ENCODE measurements around the gene RTN4RL2. TPM values are rescaled to one million over a fixed set of nuclear protein-coding genes. Genes with fewer than 3 reads are reported as not detected.
A peak's percentile ranks its signal among the peaks of the same experiment; 100 is the strongest.

The RTN4RL2 gene
- total and polyA plus RNA-seq, 10 of the 15 experiments (the other 5 are each of a cell fraction or from before 2014, with no cell fraction given), result 0.14 to 1.1 (median 0.52) TPM; not detected in 4

DNA sequence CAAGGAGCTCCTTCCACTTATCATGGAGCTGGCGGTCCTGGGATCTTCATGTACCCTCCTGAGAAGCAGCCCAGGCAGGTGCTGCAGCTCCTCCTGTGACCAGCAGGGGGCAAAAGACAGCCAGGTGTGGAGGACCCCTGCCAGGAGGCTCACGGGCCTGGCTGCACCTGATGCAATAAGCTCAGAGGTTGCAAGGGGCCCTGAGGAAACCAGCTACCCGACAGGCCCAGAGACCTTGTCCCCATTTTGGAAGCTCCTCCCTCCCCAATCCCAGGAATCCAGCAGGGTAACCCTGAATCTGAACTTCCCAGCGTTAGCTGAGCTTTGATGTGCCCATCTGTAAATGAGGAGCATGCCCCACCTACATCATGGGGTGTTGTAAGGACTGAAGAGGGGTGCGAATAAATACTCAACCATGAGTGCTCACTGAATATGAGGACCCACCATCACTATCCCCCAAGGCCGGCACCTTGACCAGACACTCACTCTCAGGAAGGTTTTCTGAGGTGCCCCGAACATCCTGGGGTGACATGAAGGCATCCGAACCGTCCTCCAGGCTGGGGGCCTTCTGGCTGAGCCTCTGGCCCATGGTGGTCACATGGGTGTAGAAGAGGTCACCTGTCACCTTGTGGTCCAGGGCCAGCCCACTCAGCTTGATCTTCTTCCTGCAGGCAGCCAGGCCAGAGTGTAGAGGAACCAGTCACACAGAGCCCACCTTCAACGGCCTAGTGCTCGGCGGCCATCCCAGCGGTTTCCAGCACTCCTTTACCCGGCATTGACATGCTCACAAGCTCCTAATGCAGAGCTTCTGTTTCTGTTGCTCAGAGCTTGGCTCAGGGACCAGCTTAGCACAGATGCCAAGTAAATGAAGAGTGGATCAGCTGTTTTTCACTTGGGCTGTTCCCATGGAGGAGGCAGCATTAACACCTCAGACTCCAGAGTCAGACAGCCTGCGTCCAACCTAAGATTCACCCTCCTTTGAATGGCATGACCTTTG, 33.5 kb downstream of the RTN4RL2 start:
- Histone ChIP-seq H3K9ac (ENCODE audit: control insufficient read depth, insufficient read depth, low read length) (no peak overlapping the region), H3K36me3 (ENCODE audit: control insufficient read depth in 2 of 2, insufficient read depth in 2 of 2, low read length in 1 of 2) (peaks cover 3% of the 10 kb centered on the region in 2 experiments), H3K4me3 (no peak overlapping the region), H3K27ac (ENCODE audit: control insufficient read depth, insufficient read depth) (no peak overlapping the region), H3K9me3 (replicated peaks; ENCODE audit: control insufficient read depth, insufficient read depth, low read length) (no peaks in the 10 kb centered on the region), H3K27me3 (replicated peaks in 1 of 2; ENCODE audit: control insufficient read depth in 2 of 2, insufficient read depth in 2 of 2, low read length in 1 of 2) (no peaks in the 10 kb centered on the region), H2AFZ (ENCODE audit: control insufficient read depth, low read depth, low read length) (no peak overlapping the region), H3K79me2 (ENCODE audit: control insufficient read depth, insufficient read depth, low read length) (no peaks in the 10 kb centered on the region), H3K4me2 (ENCODE audit: control insufficient read depth, insufficient read depth) (no peak overlapping the region), H3K4me1 (ENCODE audit: control insufficient read depth, insufficient read depth, low read length) (no peaks in the 10 kb centered on the region), H4K20me1 (ENCODE audit: control insufficient read depth, insufficient read depth) (no peaks in the 10 kb centered on the region)
- no peak for DNase-seq (ENCODE audit: low read depth, low spot score)
- POLR2A ChIA-PET, result interaction anchor here (0.8 to 1.5 kb wide), 5 partner anchors 12 to 38 kb away, joined by 3 to 15 read pairs (median 3); partner anchors contain the start of gene SLC43A1
- BruUV-seq (replicated peaks), result no TSS peak
- intact Hi-C loops (cut with micrococcal nuclease; ENCODE audit: unreplicated experiment), result loop anchor here (1.0 to 2.0 kb wide), 2 partner anchors 33 to 151 kb away; no protein-coding TSS in a partner anchor
- peak; percentile 78 for FAIRE-seq
- ATAC-seq, result peak; percentile 94
- in situ Hi-C loops (cut with MboI), result loop anchor here (5.0 to 25.0 kb wide), 3 partner anchors 33 to 657 kb away; no protein-coding TSS in a partner anchor
- TF ChIP-seq BHLHE40 (IDR thresholded peaks at IDR 0.05; ENCODE audit: borderline replicate concordance in 1 of 2, low read depth in 2 of 2, low read length in 1 of 2), result peak; percentile 34 to 47; a peak in 2 of 4 replicates
- no peak for TF ChIP-seq SUZ12 (IDR thresholded peaks at IDR 0.05; ENCODE audit: unreplicated experiment)
- 0 out of 2 replicates have a peak, but pooled peaks have one; percentile 37 for TF ChIP-seq YY1 (IDR thresholded peaks at IDR 0.05; ENCODE audit: low read depth, low read length)
- TF ChIP-seq ATF3 (IDR thresholded peaks at IDR 0.05; ENCODE audit: borderline replicate concordance, extremely low read depth, low read depth, low read length), result no peak
- peak in 1 of 2 experiments; percentile 70; a peak in 1 of 4 replicates for TF ChIP-seq CEBPB (IDR thresholded peaks at IDR 0.05; ENCODE audit: borderline replicate concordance in 1 of 2, low read depth in 2 of 2, low read length in 2 of 2)
- peak; percentile 39; the same call in 1 of the 2 replicates for TF ChIP-seq TCF12 (IDR thresholded peaks at IDR 0.05; ENCODE audit: low read depth, low read length)
- TF ChIP-seq CTCF (IDR thresholded peaks at IDR 0.05 in 2 of 3, conservative IDR thresholded peaks at IDR 0.05 in 1 of 3; ENCODE audit: control insufficient read depth in 2 of 3, extremely low read depth in 1 of 3, insufficient read depth in 1 of 3, low read depth in 3 of 3, low read length in 3 of 3), result peak; percentile 86 to 97 (median 91)
- TF ChIP-seq RAD21 (IDR thresholded peaks at IDR 0.05; ENCODE audit: insufficient read depth, low read depth, low read length), result peak; percentile 69
- peak; percentile 89 for TF ChIP-seq SMC3 (IDR thresholded peaks at IDR 0.05; ENCODE audit: borderline replicate concordance, low read length)
- 0 out of 2 replicates have a peak, but pooled peaks have one; percentile 26 for TF ChIP-seq TCF3 (IDR thresholded peaks at IDR 0.05; ENCODE audit: borderline replicate concordance, insufficient read depth, low read depth, low read length)
- TF ChIP-seq, protein P1, sequence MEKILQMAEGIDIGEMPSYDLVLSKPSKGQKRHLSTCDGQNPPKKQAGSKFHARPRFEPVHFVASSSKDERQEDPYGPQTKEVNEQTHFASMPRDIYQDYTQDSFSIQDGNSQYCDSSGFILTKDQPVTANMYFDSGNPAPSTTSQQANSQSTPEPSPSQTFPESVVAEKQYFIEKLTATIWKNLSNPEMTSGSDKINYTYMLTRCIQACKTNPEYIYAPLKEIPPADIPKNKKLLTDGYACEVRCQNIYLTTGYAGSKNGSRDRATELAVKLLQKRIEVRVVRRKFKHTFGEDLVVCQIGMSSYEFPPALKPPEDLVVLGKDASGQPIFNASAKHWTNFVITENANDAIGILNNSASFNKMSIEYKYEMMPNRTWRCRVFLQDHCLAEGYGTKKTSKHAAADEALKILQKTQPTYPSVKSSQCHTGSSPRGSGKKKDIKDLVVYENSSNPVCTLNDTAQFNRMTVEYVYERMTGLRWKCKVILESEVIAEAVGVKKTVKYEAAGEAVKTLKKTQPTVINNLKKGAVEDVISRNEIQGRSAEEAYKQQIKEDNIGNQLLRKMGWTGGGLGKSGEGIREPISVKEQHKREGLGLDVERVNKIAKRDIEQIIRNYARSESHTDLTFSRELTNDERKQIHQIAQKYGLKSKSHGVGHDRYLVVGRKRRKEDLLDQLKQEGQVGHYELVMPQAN (conservative IDR thresholded peaks at IDR 0.05), result no peak
- TF ChIP-seq, protein P2, sequence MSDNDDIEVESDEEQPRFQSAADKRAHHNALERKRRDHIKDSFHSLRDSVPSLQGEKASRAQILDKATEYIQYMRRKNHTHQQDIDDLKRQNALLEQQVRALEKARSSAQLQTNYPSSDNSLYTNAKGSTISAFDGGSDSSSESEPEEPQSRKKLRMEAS (IDR thresholded peaks at IDR 0.05; ENCODE audit: low read depth, low read length), result 0 out of 2 replicates have a peak, but pooled peaks have one; percentile 19
- SMC1A ChIA-PET (ENCODE audit: uncharacterized antibody, unreplicated experiment), result interaction anchor here (0.7 to 7.5 kb wide), 24 partner anchors 9 to 307 kb away, joined by 3 to 130 read pairs (median 4); partner anchors contain the start of genes CTNND1, SLC43A1 and TIMM10
- RAD21 ChIA-PET (ENCODE audit: unreplicated experiment), result interaction anchor here (0.6 to 4.8 kb wide), 21 partner anchors 9 to 1030 kb away, joined by 3 to 133 read pairs (median 5); partner anchors contain the start of genes RTN4RL2, SLC43A1 and TIMM10
- CTCF ChIA-PET, result interaction anchor here (0.6 to 11.8 kb wide), 52 partner anchors 9 to 1031 kb away, joined by 3 to 396 read pairs (median 6); partner anchors contain the start of genes CLP1, MED19, P2RX3 and RTN4RL2
- 80% methylated on average over 15 of the region's 15 CpGs for WGBS (ENCODE audit: insufficient coverage, insufficient replicate concordance, low lambda C conversion rate, missing lambda C conversion rate)

Data from GM12878 (cell line).